WTC11 (cell line): Measurements from ENCODE around the gene NEB. TPM values are rescaled to one million over a fixed set of nuclear protein-coding genes. Genes with fewer than 3 reads are reported as not detected.
"Not testable (repeated sequence)": the region's sequence is repeated elsewhere in the genome, so short reads cannot be mapped to it uniquely, and the experiment has no call there.

Experiments
- ATAC-seq: fragments of 200-7000 bp; cut with Tn5 transposase; 2 replicates; pipeline ENCODE4 v1.10.0; 2021; ENCODE audit warnings: mild to moderate bottlenecking, moderate library complexity
- CTCF ChIA-PET: fragments of 300-600 bp; sonication (Branson Sonifier 250); formaldehyde crosslinking; loops from one replicate; lab custom pipeline; 2021; ENCODE audit warnings: antibody characterized with exemption; lab: Charles Lee
- POLR2A ChIA-PET: fragments of 350-600 bp; sonication (Branson Sonifier 250); formaldehyde crosslinking; loops from one replicate; lab custom pipeline; 2021; ENCODE audit warnings: antibody characterized with exemption; lab: Charles Lee
- DNase-seq: peaks from one replicate; pipeline ENCODE4 v3.0.0; 2021; ENCODE audit warnings: low spot score
- H3K27ac Mint-ChIP-seq: 2 replicates; pipeline ENCODE4 v1.8.0; 2021; ENCODE audit warnings: mixed read lengths
- H3K27me3 Mint-ChIP-seq: 2 replicates; pipeline ENCODE4 v1.8.0; 2021; ENCODE audit warnings: low read depth, mild to moderate bottlenecking, moderate library complexity, mixed read lengths
- H3K36me3 Mint-ChIP-seq: 2 replicates; pipeline ENCODE4 v1.8.0; 2021; ENCODE audit warnings: mixed read lengths
- H3K4me1 Mint-ChIP-seq: 2 replicates; pipeline ENCODE4 v1.8.0; 2022; ENCODE audit warnings: mixed read lengths
- H3K4me3 Mint-ChIP-seq: 2 replicates; pipeline ENCODE4 v1.8.0; 2021; ENCODE audit warnings: mild to moderate bottlenecking, moderate library complexity, mixed read lengths
- H3K9me3 Mint-ChIP-seq: 2 replicates; pipeline ENCODE4 v1.8.0; 2021; ENCODE audit warnings: mixed read lengths
- AFF4 ChIP-seq: sonication (generic); formaldehyde crosslinking; IDR thresholded peaks from 2 replicates; pipeline ENCODE4 v1.8.1; 2023; ENCODE audit warnings: mild to moderate bottlenecking, missing genetic modification reagents, borderline replicate concordance
- ATF6 ChIP-seq: sonication (generic); formaldehyde crosslinking; IDR thresholded peaks from 2 replicates; pipeline ENCODE4 v1.8.1; 2023; ENCODE audit warnings: mild to moderate bottlenecking, missing genetic modification reagents
- CREB1 ChIP-seq: sonication (generic); formaldehyde crosslinking; IDR thresholded peaks from 2 replicates; pipeline ENCODE4 v1.8.0; 2023; ENCODE audit warnings: mild to moderate bottlenecking, missing genetic modification reagents
- CTCF ChIP-seq: fragments of 200-600 bp; IDR thresholded peaks from 2 replicates; pipeline ENCODE4 v1.8.0; 2022; ENCODE audit warnings: antibody characterized with exemption
- E2F1 ChIP-seq: sonication (generic); formaldehyde crosslinking; IDR thresholded peaks from 2 replicates; pipeline ENCODE4 v1.8.0; 2022; ENCODE audit warnings: mild to moderate bottlenecking, missing genetic modification reagents
- ESRRA ChIP-seq: sonication (generic); formaldehyde crosslinking; IDR thresholded peaks from 2 replicates; pipeline ENCODE4 v1.8.1; 2022; ENCODE audit warnings: mild to moderate bottlenecking, missing genetic modification reagents, borderline replicate concordance
- MYBL2 ChIP-seq: sonication (generic); formaldehyde crosslinking; IDR thresholded peaks from 2 replicates; pipeline ENCODE4 v1.8.1; 2023; ENCODE audit warnings: mild to moderate bottlenecking, moderate library complexity, missing genetic modification reagents
- PREB ChIP-seq: sonication (generic); formaldehyde crosslinking; IDR thresholded peaks from 2 replicates; pipeline ENCODE4 v1.8.1; 2022; ENCODE audit warnings: mild to moderate bottlenecking, missing genetic modification reagents, moderate library complexity, borderline replicate concordance
- PRRX2 ChIP-seq: fragments of 250-450 bp; sonication (Bioruptor Pico); IDR thresholded peaks from 2 replicates; pipeline ENCODE4 v1.8.0; 2021; ENCODE audit warnings: mild to moderate bottlenecking
- RELA ChIP-seq: sonication (generic); formaldehyde crosslinking; IDR thresholded peaks from 2 replicates; pipeline ENCODE4 v1.8.1; 2022; ENCODE audit warnings: missing genetic modification reagents, mild to moderate bottlenecking, borderline replicate concordance
- TEAD1 ChIP-seq: sonication (generic); formaldehyde crosslinking; IDR thresholded peaks from 2 replicates; pipeline ENCODE4 v1.8.0; 2022; ENCODE audit warnings: mild to moderate bottlenecking, missing genetic modification reagents
- ZNF425 ChIP-seq: fragments of 250-450 bp; sonication (Bioruptor Pico); conservative IDR thresholded peaks from 2 replicates; pipeline ENCODE4 v1.9.0; 2021; ENCODE audit warnings: mild to moderate bottlenecking
- total RNA-seq: library from RNA; stranded (reverse); gene quantifications from 3 replicates; pipeline ENCODE4 v1.2.3, GENCODE V29; 2021

NEB gene
- total RNA-seq, 1 experiment from 2014 or later: 1.9 TPM

GRCh38 chr2:151591250-151591907 is 142.9 kb downstream of the NEB start:
- H3K9me3 Mint-ChIP-seq, H3K36me3 Mint-ChIP-seq, CTCF ChIA-PET, DNase-seq, H3K4me3 Mint-ChIP-seq, H3K4me1 Mint-ChIP-seq, H3K27ac Mint-ChIP-seq, H3K27me3 Mint-ChIP-seq, POLR2A ChIA-PET: not testable (repeated sequence)
- ATAC-seq: peak; percentile 82
- peak; percentile 48 for TF ChIP-seq CTCF

GRCh38 chr2:151581300-151581699 is 153.0 kb downstream of the NEB start:
- CTCF ChIA-PET, POLR2A ChIA-PET, H3K4me3 Mint-ChIP-seq, H3K4me1 Mint-ChIP-seq, H3K27me3 Mint-ChIP-seq, H3K27ac Mint-ChIP-seq, DNase-seq, H3K36me3 Mint-ChIP-seq, ATAC-seq, H3K9me3 Mint-ChIP-seq: not testable (repeated sequence)

- H3K27me3 Mint-ChIP-seq, CTCF ChIA-PET, H3K4me3 Mint-ChIP-seq, DNase-seq, H3K9me3 Mint-ChIP-seq, H3K4me1 Mint-ChIP-seq, POLR2A ChIA-PET, H3K36me3 Mint-ChIP-seq, H3K27ac Mint-ChIP-seq: not testable (repeated sequence)
- peak; percentile 82 for ATAC-seq
Observed at GRCh38 chr2:151580697-151581096, 153.6 kb downstream of the NEB start.

GRCh38 chr2:151577116-151577515 is 157.2 kb downstream of the NEB start:
- no peak for ATAC-seq
- Mint-ChIP-seq H3K27ac (no peak overlapping the region), H3K4me1 (0 out of 2 replicates have a peak, but pooled peaks cover 2% of the 10 kb centered on the region), H3K9me3 (no peaks in the 10 kb centered on the region), H3K36me3 (no peaks in the 10 kb centered on the region), H3K27me3 (no peaks in the 10 kb centered on the region), H3K4me3 (no peak overlapping the region)
- DNase-seq: no peak
- POLR2A ChIA-PET: no interaction called here
- CTCF ChIA-PET: no interaction called here
- TF ChIP-seq ATF6 (no peak), RELA (CRISPR knock-in tag) (no peak), E2F1 (CRISPR knock-in tag) (no peak), ESRRA (CRISPR knock-in tag) (no peak), MYBL2 (CRISPR knock-in tag) (no peak), CREB1 (CRISPR knock-in tag) (no peak), ZNF425 (CRISPR knock-in tag) (no peak), AFF4 (CRISPR knock-in tag) (no peak), TEAD1 (CRISPR knock-in tag) (no peak), PRRX2 (CRISPR knock-in tag) (no peak), PREB (no peak)
